NCI-H2196 treated with DMSO at 0.1 percent for 48 hours (cell line): Measurements from ENCODE around the gene ACSS1.
A peak's percentile ranks its signal among the peaks of the same experiment; 100 is the strongest.

Source experiments
- DNase-seq: peaks from one replicate; lab custom pipeline; 2025; ENCODE audit not compliant: unreplicated experiment; lab: John Stamatoyannopoulos, UW

ACSS1 gene

DNA sequence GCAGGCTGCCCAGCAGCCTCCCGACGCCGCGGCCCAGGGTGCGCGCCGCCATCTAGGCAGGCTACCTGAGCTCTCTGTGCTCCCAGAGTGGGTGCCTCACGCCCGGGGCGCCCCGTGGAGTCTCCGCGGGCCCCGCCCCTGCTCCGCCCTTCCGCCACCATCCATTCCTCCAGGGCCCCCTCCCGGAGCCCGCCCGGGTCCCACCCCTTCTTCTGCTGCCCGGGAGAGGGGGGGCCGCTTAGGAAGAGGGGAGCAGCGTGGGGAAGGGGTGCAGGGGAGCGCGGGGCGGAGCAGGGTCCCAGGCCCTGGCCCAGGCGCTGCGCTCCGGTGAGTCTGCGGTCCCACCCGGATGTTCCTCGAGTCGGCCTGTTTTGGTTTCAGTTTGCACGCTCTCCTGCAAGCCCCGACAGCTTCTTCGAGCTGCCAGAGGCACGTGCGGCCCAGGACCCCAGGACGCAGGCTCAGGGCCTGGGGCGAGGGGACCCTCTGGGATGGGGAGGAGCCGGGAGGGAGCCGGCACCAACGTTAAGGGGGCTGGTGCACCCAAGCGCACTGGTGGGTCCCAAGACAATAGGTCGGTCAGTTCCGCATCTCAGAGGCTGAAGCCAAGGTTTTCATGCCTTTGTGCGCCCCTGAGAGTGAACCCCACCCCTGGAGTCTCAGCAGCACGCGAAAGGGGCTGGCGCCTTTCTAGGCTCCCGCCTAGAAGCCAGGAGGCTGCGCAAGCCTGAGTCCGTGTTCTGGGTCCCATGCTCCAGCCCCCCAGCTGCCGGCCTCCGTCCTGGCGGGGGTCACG lies at the start of gene ACSS1:
Gene ACSS1 (minus strand): TSS at position 89 of the 796 bp plus-strand sequence. CDS start 37 bp downstream, at position 52.
- peak; percentile 13 for DNase-seq

DNA sequence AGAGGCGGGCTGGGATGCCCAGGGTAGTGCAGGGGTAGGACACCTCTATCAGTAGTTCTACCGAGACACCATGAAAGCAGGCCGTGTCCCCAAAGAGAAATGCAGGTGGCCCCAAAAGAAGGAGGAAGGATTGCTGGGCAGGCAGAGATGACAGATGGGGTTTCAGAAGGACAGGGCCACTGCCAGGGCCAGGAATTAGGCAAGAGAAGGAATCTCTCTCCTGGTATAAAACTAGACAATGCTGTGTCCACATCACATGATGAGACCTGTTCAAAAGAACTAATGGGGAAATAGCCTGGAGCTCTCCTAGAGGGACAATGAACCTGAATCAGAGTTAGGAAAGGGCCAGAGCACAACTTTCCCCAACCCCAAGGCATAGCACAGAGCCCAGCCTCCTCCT lies 45.6 kb upstream of the ACSS1 start:
- no peak for DNase-seq

DNA sequence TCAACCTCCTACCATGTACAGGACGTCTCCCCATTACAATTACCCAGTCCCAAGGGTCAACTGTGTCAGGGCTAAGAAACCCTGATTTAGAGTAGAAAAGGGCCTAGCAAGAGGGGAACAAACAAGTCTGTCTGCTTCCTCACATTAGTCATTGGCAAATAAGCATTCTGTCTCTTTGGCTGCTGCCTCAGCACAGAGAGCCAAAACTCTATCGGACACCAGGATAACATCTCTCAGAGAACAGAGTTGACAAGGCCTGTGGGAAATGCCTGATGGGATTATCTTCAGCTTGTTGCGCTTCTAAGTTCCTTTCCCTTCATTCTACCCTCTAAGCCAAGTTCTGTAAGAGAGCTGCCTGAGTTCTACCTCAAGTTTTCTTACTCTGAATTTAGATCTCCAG lies 43.0 kb upstream of the ACSS1 start:
- DNase-seq: no peak

DNA sequence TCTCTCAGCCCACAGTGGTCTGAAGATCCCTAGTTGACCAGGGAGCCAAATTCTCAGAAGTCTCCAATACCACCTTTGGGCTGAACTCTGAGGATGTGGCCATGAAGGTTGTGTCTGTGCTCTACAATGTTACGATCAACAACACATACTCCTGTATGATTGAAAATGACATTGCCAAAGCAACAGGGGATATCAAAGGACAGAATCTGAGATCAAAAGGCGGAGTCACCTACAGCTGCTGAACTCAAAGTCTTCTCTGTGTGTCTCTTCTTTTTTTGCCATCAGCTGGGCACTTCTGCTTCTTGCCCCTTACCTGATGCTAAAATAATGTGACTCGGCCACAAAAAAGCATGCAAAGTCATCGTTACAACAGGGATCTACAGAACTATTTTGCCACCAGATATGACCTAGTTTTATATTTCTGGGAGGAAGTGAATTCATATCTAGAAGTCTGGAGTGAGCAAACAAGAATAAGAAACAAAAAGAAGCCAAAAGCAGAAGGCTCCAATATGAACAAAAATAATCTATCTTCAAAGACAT lies 41.7 kb upstream of the ACSS1 start:
- DNase-seq: no peak

DNA sequence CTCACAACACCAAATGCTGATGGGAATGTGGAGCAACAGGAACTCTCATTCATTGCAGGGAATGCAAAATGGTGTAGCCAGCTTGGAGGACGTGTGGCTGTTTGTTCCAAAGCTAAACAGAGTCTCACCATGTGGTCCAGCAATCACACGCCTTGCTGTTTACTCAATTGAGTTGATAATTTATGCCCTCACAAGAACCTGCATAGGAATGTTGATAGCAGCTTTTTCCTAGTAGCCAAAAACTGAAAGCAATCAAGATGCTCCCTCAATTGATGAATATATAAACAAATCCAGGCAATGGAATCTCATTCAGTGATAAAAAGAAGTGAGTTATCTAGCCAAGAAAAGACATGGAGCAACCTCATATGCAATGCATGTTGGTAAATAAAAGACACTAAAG lies 39.6 kb upstream of the ACSS1 start:
- DNase-seq: no peak

DNA sequence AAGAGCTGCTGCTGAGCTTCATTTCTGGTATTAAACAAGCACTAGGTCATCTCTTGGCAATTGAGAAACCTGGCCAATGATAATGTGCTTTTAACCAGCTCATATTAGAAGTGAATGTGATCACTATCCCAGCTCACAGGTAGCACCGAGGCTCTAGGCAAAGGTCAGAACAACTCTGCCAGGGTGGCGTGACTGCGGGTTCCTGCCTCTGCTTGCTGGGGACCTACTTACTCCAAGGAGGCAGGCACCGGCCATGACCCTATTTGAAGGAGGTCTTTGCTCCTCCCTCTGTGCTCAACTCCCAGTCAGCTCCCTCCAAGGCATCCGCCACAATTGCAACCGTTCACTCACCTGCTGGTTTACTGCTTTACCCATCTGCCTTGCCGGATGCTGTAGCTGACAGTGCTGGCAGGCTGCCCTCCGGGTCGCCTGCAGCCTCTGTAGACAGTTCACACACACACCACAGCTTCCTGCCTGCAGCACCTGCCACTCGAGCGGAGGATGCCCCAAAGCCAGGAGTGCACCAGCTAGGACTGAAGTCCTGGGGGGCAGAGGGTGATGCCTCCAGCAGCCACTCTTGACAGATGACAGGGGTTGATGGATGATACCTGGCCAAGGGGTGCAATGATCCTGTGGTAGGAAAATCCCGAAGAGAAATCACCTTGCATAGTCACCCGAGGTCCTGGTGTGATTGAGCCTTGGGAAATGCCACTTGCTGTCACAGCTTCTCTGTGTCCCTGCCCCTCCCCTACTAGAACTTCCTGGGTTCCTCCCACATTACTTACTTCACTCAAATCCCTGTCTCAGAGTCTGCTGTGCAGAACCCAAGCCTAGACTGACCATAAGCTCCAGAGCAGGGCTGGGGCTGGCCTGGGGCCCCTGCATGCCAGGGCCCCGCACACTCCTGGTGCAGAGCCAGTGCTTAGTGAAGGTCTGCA lies 32.8 kb upstream of the ACSS1 start:
- peak; percentile 88 for DNase-seq

DNA sequence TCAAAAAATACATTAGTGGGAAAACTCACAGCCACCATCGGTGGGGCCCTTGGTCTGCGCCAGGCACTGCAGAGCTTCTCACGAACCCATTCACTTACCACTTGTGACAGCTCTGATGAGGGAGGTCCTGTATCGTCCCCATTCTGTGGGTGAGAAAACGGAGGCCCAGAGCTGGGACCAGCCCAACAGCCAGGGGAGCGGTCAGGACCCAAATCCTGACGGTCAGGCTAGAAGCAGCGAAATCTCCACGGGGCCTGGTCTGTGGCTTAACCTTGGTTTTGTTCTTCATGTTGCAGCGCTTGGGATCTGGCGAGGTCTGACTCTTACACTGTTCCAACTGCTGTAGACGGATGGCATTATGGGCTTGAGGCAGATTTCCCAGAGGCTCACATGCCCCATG lies 31.7 kb upstream of the ACSS1 start:
- no peak for DNase-seq

DNA sequence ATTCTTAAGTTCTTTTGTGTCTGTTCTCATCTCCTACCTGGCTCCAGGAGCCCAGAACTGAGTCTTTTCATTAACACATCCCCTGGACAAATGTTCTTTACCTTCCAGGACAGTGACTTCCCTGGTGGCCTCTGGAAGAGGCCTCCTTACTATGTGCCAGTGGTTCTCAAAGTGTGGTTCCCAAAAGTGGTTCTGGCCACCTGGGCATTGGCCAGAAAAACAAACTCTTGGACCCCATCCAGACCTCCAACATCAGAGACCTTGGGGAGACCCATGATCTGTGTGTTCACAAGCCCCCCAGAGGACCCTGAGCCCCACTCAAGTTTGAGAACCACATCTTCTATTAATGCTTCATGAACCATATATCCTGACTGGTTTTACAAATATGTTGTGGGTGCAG lies 31.2 kb upstream of the ACSS1 start:
- no peak for DNase-seq

DNA sequence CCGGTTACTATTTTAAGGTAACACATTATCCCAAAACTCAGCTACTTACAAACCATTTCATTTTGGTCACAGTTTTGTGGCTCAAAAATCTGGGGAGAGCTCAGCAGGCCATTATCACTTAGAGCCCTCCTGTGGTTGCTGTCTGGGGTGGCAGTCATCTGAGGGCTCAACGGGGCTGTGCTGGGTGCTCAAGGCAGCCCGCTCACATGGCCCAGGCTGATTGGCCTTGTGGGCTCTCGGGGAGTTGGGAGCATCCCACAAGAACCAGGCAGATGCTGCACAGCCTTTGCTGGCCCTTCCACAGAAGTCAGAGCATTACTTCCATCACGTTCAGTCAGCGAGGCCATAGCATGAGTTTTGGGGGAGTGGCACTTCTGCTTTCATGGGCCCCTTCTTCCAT lies 30.3 kb upstream of the ACSS1 start:
- DNase-seq: no peak

DNA sequence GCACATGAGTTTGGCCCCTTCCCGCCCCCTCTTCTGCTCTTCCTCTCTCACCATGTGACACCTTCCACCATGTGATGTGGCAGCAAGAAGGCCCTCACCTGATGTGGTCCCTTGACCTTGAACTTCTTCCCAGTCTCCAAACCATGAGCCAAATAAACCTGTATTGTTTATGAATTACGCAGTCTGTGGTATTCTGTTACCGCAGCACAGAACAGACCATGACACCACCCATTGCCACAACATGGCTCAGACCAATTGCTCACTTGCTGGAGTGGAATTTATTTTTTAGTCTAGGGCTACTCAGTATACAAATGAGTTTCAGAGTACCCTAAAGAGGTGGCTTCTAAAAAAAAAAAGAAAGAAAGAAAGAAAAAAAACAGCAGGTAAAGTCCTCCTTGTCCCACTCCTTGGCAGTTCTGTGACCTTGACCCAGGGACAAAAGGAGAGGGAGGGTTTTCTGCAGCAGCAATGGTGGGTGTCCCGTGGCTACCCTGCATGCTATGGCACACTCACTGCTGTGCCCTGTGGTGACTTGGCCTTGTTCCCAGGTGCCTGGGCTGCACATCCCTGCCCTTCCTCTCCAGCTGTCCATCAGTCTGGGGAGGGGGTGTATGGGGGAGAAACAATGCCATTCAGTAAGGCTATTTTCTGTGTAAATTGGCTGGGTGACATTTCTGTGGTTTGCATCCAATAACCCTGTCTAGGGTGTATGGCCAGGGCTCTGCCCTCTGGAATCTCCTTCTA lies 29.4 kb upstream of the ACSS1 start:
- peak; percentile 6 for DNase-seq

DNA sequence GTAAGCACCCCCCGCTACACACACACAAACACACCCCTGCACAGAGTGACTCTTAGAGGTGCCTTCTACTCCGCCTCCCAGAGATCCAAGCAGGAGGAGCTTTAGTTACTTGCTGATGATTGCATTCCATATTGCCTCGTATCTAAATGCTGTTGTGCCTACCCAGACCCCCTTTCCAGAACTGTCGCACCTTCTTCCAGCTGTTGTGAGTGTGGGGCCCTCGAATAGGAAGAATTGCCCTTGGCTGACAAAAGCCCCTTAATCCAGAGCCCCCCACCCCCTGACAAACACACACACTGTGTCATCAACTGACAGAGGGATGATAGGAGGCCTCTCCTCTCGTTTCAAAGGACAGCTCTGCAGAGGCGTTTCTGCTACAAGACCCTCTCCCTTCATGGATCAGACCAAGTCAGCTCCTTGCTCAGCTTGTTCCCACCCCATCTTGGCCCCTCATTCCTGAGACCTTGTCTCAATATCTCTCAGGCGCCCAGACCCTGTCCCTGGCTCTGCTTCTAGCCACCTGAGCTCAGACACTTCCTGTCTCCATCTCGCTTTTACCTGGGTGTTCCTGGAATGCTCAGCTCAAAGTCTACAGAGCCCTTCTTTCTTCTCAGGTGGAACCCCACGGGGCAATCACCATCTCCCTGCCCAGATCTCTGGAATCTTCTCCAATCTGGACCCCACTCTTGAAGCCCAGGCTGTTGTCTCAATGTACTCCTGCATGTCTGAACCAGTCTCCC lies 28.0 kb upstream of the ACSS1 start:
- DNase-seq: no peak

DNA sequence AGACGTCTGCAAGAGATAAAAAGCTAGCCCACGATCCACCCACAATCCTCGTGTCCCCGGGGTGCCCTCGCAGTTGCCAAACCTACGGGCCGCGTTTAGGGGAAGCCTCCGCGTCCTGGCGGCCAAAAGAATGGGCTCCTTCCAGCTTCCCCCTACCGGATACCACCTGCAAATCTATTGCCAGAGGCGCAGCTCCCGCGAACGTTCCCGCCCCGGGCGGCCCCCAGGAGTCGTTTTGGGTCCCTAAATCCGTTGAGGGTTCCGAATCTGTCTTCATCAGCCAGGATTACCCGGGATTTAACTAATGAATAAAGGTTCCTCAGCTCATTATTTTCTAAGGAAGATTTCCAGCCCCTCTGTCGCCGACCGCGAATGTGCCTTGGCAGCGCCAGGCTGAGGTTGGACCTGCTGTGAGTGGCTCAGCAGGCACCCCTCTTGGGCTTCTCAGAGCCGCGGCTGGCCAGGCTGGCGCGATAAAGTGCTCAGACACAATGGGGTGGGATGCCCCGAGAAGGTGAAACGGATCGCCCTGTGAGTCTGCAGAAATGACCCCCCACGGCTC lies 26.8 kb upstream of the ACSS1 start:
- no peak for DNase-seq

DNA sequence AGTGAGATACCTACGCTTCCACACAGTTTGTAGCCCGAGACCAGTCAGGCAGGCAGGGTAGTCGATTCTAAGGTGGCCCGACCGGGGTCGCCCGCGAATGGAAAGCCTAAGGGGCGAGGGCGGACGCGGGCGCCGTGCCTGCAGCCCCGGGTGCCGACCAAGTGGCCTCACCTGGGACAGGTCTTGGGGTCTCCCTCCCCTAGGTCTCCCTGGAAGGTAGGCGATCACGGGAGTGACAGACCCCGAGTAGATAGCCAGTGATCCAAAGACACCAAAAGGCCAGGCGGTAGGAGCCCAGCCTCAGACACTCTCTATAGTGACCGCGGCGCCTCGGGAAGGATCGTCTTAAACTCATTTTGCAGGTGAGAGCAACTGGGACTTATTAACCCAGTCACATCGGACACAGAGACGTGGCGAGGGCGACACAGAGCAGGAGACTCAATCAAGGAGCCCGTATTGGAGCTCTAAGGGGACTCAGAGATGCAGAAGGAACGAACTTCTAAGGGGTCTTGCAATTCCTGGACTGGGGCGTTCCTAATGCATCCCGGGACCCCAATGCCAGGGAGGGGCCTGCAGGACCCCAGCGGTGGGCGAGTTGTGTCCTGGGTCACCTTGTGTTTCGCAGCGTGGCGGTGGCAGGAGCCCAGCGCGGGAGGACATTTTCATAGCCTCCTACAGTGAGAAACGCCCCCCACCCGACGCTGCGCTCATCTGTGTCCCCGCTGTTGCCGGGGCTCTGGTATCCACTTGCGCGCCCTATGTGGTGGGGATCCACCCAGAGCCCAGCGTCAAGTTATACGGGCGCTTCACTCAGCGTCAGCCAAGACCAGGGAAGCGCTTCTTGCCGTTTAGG lies 26.1 kb upstream of the ACSS1 start:
- DNase-seq: no peak

DNA sequence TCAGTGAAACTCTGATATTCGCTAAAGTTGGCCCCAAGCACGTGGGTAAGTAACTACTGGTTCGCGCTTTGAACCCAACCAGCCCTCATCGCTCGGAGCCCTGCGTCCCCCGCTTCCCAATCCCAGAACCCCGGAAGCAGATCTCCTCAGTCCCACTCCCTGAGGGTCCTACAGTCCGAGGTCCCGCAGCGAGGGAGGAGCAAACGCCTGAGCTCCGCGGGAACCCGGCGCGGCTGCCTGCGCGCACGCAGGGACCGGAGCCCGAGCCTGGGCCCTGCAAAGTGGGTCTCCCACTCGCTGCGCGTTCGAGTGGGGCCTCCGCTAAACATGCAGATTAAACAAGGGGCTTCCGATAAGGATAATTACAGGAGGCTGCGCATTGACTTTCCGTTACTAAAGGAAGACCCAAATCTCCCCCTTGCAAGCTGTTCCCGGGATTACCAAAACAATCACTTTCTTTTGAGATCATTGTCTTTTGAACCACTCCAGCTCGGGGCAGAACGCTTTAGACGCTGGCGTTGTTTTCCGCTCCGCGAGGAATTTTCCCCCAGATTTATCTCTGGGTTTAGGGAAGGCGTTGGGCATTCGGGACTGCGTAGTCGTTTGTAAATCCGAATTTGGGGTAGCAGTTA lies 25.3 kb upstream of the ACSS1 start:
- no peak for DNase-seq

DNA sequence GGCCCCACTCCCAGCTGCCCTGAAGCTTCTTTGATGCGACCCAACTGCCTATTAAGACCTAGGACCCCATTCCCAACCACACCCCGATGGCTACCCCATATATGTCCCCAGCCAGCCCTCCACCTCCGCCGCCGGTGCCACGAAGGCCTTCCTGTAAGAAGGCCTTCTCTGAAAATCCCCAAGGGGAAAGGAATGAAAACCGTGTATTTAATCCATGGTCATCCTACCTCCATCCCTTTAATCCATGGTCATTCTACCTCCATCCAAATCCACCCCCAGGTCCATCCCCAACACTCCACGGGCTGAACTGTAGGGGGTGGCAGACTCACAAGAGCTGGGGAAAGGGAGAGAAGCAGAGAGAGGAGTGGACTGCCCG lies 24.5 kb upstream of the ACSS1 start:
- no peak for DNase-seq

DNA sequence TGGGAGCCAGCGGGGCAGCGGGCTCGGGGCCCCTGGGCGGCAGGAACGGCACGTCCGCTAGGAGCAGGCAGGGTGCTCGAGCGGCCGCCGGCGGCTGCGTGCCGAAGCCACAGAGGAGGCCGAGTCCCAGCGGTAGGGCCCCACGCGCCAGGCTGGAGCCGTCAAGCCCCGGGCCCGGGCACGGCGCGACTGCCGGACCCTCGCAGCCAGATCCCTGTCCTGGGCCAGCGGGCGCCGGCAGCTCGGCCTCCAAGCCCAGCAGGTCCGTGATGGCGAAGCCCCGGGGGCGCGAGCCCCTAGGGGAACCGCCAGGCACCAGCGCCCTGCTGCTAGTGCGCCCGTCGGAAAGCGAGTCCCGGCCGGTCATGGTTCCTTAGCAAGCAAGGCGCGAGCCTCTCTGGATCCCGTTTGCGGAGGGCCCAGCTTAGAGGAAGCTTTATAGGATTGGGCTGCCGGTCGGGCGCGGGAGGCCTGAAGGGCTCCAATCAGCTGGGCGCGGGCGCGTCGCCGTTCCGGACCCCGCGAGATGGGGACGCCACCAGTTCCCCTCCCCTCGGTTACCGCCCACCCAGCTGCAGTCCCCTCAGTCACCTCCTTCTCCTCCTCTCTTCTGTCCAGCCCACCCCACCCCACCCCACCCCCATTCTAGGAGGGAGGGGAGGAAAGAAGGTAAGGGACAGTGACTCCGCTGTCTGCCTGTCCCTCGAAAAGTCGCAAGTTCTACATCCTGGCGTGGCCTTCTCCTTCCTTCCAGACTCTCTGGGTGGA lies 24.0 kb upstream of the ACSS1 start, which contains the start of gene VSX1:
Gene VSX1 (minus strand): TSS at position 412 of the 768 bp plus-strand sequence. CDS start 45 bp downstream, at position 367.
- no peak for DNase-seq

DNA sequence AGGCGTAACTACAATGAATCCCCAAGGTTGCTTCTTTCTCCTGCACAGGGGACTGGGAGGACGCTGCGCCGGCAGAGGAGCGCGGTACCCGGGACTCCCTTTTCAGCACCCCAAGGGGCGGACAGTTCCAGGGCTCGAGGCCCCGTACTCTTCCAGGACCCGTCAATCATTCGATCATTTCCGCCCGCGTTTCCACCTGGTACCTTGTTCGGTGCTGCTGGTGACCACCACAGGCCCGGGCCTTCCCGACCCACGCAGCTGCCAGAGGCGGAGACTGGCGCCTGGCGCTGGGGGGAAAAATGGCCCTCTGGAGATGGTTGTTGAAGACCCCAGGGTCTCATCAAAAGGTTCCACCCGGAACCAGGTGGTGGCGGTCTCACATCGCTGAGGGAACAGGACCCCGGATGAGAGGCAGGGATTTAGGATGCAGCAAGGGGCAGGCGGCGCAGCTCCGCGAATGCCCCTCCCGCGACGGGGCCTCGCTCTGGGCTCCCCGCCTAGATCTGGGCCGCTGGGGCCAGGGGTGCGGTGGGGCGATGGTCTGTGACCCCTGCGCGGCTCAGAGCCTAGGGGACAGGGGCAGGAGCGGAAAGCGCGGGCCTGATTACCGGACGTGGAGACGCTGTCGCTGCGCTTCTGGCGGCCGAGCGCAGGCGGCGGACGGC lies 23.3 kb upstream of the ACSS1 start:
- no peak for DNase-seq
